ENCODE data around the gene NDUFAF3. TPM values are rescaled to one million over a fixed set of nuclear protein-coding genes. Genes with fewer than 3 reads are reported as not detected.
"Not testable (repeated sequence)": the region's sequence is repeated elsewhere in the genome, so short reads cannot be mapped to it uniquely, and the experiment has no call there.

NDUFAF3 gene
- total RNA-seq, 1 donor from 2014 or later: 74.0 TPM

DNA sequence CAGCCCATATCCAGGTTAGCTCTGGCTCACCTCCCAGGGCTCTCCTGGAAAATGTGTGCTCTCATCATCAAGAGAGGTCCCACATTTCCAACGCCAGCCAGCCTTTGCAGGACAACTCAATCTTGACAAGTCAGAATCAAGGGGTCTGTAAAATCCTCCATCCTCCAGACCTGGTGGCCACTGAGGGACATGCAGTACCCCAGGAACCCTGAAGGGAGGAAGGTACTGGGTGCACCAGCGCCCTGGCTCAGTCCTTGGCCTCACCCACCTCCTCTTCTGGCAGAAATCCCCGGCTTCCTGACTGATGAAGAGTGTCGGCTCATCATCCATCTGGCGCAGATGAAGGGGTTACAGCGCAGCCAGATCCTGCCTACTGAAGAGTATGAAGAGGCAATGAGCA, 20.8 kb upstream of the NDUFAF3 start:
- DNase-seq: no peak

DNA sequence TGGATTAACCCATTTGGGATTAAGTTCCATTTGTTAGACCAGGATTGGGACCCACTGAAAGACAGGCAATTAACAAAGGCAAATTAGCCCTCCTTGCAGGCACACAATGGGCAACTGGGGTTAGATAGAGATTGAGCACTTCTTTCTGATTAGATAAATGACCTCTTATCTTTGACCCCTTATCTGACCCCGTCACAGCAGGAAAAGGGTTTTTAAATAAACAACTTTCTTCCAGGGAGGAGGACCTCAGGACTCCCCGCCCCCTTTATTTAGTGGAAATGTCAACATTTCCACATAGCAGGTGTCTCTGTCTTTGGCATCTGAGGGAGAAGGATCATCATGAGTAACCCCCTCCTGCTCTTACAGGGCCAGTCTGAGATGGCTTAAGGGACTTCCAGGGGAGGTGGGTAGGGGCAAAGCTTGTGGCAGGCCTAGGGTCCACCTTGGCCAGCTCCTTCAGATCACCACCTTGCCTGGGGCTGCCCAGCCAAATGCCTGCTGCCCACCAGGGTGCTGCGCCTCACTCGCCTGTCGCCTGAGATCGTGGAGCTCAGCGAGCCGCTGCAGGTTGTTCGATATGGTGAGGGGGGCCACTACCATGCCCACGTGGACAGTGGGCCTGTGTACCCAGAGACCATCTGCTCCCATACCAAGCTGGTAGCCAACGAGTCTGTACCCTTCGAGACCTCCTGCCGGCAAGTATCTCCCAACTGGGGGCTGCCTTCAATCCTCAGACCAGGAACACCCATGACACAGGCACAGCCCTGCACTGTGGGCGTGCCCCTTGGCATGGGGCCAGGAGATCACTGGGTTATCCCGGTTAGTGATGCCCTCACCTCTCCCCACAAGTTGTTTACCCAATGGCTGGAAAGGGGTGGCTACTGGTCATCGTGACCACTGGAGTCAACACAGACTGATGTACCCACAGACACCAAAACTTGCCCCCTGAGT, 17.3 kb upstream of the NDUFAF3 start:
- no peak for DNase-seq

DNA sequence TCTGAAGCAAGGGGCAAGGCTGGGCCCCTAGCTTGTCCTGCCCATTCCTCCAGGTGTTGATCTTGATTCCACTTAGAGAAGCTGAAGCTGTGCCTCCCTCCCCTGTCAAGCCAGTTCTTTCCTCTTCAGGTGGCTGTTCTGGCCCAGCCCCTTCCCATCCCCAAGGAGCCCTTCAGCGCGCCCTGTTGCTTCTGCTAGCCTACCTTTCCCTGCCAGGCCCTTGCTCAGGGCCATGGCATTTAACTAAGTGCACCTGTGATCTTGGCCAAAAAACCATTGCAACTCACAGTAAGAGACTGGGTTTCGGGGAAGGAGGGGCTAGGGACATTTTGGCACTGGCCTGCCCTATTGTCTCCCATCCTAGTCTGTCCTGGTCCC, 16.6 kb upstream of the NDUFAF3 start:
- no peak for DNase-seq

- DNase-seq: no peak
Observed at GRCh38 chr3:49005998-49006397, 15.9 kb upstream of the NDUFAF3 start.

DNA sequence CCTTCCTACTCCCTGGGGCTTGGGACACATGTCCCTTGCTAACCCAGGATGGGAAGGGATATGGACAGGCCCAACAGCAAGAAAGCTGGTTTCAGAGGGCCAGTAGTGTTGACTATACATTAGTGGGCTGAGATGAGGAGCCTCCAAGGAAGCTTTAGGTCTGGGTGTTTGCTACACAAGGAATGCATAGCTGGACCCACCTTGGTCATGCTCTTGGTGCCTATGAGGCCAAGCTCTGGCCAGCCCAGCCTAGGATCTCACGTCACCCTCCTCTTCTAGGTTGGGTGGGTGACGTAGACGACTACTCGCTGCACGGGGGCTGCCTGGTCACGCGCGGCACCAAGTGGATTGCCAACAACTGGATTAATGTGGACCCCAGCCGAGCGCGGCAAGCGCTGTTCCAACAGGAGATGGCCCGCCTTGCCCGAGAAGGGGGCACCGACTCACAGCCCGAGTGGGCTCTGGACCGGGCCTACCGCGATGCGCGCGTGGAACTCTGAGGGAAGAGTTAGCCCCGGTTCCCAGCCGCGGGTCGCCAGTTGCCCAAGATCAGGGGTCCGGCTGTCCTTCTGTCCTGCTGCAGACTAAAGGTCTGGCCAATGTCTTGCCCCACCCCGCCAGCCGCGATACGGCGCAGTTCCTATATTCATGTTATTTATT, 15.4 kb upstream of the NDUFAF3 start:
- DNase-seq: peak; percentile 69

GRCh38 chr3:49007068-49007770, 14.7 kb upstream of the NDUFAF3 start, which contains the start of gene WDR6:
WDR6 (plus strand) TSS chr3:49007391; CDS start chr3:49007432, 41 bp downstream.
- peak; percentile 99 for DNase-seq

GRCh38 chr3:49007771-49008528, 14.0 kb upstream of the NDUFAF3 start:
- peak; percentile 87 for DNase-seq

DNA sequence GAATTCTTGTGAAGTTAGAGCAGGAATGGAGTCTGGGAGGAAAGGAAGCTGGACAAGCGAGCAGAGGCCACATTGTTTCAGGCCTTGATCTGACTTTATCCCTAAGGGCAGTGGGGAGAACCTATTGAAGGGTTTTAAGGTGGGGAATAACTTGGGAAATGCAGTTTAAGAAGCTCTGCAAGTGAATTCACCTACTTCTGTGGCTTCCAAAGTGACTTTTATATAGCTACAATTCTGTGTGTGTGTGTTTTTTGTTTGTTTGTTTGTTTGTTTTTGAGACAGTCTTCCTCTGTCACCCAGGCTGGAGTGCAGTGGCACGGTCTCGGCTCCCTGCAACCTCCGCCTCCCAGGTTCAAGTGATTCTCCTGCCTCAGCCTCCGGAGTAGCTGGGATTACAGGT, 13.3 kb upstream of the NDUFAF3 start:
- not testable (repeated sequence) for DNase-seq

DNA sequence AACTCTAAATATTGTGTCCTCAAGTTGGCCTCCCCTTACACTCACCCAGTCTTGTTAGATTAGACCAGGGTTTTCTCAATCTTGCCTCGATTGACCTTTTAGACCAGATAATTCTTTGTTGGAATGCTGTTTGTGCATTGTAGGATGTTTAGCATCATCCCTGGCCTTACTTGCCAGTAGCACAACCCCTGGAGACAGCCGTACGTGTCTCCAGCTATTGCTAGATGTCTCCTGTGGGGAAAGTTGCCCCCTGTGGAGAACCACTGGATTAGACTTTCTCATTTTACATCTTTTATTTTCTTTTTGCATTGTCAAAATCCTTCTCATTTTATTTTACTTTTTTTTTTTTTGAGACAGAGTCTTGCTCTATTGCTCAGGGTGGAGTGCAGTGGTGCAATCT, 12.5 kb upstream of the NDUFAF3 start:
- DNase-seq: no peak

DNA sequence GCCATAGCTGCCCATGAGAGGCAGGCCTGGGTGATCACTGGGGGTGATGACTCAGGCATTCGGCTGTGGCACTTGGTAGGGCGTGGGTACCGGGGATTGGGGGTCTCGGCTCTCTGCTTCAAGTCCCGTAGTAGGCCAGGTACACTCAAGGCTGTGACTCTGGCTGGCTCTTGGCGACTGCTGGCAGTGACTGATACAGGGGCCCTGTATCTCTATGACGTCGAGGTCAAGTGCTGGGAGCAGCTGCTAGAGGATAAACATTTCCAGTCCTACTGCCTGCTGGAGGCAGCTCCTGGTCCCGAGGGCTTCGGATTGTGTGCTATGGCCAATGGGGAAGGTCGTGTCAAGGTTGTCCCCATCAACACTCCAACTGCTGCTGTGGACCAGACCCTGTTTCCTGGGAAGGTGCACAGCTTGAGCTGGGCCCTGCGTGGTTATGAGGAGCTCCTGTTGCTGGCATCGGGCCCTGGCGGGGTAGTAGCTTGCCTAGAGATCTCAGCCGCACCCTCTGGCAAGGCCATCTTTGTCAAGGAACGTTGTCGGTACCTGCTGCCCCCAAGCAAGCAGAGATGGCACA, 9.4 kb upstream of the NDUFAF3 start:
- no peak for DNase-seq

- no peak for DNase-seq
Observed at GRCh38 chr3:49013113-49013737, 8.7 kb upstream of the NDUFAF3 start.

- DNase-seq: peak; percentile 70
Observed at GRCh38 chr3:49013738-49014660, 7.9 kb upstream of the NDUFAF3 start.

DNA sequence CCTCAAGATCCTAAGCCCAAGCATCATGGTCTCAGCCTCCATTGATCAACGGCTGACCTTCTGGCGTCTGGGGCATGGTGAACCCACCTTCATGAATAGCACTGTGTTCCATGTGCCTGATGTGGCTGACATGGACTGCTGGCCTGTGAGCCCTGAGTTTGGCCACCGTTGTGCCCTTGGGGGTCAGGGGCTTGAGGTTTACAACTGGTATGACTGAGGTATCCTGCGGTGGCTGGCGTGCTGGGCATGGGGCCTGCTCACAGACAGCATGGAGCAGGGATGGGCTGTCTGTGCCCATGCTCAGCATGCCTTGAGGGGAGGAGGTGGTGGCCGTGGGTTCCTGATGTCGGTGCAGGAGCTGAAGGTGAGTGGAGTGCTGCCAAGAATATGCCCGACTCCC, 6.8 kb upstream of the NDUFAF3 start:
- no peak for DNase-seq

DNA sequence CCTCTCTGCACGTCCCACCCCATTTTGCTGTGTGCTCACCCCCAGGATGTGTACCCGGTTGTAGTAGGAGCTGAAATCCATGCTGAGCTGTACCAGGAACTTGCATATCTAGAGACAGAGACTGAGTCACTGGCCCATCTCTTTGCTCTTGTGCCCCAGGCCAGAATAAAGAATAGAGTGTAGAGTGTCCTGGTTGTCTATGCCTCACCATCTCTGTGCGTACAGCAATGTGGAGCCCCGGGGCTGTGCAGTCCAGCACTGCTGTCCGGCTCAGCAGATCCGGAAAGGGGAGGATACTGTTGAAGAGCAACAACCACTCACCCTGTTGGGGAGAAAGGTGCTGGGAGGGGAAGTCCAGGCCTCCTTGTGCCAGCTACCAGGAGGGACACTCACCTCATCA, 6.2 kb upstream of the NDUFAF3 start:
- no peak for DNase-seq

DNA sequence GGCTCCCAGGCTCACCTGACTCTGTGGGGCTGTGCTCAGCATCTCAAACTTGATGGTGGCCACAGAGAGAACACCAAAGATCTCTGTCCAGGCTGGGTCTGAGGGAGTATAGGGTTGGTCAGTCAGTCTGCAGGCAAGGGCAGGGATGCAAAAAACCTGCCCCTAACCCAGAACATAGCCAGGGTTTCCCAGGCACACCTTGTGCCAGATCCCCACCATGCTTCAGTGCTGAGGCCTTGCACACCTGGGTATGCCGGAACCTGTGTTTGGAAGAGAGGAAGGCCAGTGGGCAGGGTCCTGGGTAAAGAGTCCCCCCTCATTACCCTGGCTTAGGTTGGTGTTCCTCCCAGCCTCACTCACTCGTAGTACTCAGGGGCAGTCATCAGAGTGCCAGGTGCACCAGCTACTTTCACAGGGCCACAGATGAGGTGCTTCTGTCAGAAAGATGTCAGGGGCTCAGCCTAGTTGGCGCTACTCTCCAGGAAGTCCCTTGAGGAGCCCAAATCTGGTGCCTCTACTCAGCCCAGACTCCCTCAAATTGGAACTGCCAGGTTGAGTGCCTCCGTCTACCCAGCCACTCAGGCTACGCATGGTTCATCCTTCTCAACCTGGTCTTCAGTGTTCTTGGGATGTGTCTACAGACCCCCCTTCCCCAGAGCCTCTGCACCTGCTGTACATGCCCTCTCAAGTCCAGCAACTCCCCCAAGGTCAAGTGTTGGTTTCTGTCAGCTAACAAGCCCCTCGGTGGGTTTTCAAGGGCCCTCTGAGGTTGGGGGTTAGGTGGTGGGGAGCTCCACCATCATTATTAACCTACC, 5.3 kb upstream of the NDUFAF3 start:
- no peak for DNase-seq

DNA sequence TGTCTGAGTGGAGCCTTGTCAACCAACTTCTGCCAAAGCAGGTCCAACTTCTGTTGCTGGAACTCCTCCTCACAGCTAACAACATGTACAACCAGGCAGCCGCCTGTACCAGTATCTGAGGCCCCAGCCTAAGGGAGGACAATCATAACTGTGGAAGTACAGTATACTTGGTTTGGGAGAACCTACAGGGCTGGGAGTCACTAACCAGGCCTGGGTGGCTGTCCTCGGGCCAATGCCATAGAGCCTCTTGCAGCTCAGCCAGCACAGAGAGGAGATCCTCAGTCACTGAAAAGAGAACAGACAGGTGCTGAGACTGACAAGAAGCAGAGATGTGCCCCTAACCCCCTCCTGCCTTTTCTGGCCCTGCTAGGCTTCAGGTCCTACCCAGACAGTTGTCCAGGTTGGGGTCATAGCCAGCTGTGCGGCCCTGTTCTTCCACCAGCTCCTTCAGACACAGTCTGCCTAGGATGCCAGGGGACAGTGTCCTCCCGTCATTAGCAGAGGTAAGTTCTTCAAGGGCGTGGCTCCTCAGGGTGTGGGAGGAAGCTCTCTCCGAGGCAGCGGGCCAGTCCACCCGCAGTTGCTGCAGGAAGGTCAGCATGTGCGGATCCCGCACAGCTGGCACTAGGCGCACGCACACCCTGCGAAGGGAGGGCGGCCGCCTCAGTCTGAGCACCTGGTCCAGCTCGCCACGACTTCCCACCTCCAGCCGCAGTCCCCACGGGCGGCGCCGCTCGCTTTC, 4.5 kb upstream of the NDUFAF3 start:
- DNase-seq: no peak

- DNase-seq: peak; percentile 72
Observed at GRCh38 chr3:49017971-49018706, 3.8 kb upstream of the NDUFAF3 start, which contains the start of gene DALRD3. DALRD3 (minus strand) TSS chr3:49018580; CDS start chr3:49018564, 16 bp downstream.

DNA sequence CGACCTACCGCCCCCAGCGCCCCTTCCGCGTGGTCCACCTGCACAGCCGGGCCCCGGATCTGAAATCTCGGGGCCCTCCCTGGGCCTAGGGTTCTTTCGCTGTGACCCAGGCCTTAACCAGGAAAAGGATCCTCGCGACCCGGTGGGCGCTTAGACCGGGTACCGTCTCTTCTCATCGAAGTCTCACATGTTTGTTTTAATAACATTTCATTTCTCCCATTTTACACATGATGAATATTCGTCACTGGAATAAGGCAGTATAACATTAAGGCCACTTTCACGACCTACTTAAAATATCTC, 3.3 kb upstream of the NDUFAF3 start:
- no peak for DNase-seq

Data from dermis blood vessel endothelial cell (primary cell).